Measurements from ENCODE around the gene EVL. TPM values are rescaled to one million over a fixed set of nuclear protein-coding genes. Genes with fewer than 3 reads are reported as not detected.

The EVL gene
- total and polyA plus RNA-seq, 2 of the 8 experiments (the other 6 are each of a cell fraction or from before 2014, with no cell fraction given) = 30.7 to 64.6 TPM

DNA sequence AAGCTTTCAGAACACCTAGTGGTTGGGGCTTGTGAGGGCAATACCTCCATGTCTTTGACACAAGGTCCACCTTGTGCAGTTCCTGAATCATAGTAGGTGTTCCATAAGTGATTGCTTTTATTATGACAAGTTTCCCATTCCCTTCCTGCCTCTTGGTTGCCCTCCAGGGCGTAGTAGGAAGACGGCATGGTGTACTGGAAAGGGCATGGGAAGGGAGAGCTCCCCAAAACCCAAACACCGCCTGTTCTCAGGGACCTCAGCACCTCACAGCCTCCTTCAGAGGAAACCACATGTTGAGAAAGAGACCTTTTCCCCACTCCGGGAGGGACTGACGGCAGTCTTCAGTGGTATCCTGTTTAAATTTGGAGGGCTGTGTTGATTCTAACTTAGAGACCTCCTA, 21.1 kb downstream of the EVL start:
- no peak for DNase-seq (ENCODE audit: low read depth in 1 of 2, low spot score in 2 of 2)
- Histone ChIP-seq H2BK5ac (ENCODE audit: low read depth, low read length) (no peak overlapping the region), H3K56ac (replicated peaks; ENCODE audit: insufficient read length, low read depth, low read length) (no peak overlapping the region), H3K27me3 (replicated peaks in 1 of 4; ENCODE audit: control insufficient read depth in 3 of 4, extremely low read depth in 1 of 4, insufficient read depth in 3 of 4, low read length in 3 of 4) (no peaks in the 10 kb centered on the region; a peak in 1 of 7 replicates), H4K5ac (ENCODE audit: insufficient read length, low read depth, low read length) (no peak overlapping the region), H3K23ac (ENCODE audit: insufficient read length) (no peak overlapping the region), H3K4ac (replicated peaks; ENCODE audit: insufficient read length, low read depth, low read length) (no peak overlapping the region), H4K8ac (ENCODE audit: extremely low read depth, insufficient read depth, low read length) (no peak overlapping the region), H3K4me2 (ENCODE audit: insufficient read depth in 1 of 2, low read depth in 2 of 2, low read length in 2 of 2) (no peak overlapping the region), H4K20me1 (replicated peaks in 1 of 2; ENCODE audit: control insufficient read depth in 1 of 2, insufficient read depth in 2 of 2, low read length in 2 of 2) (no peaks in the 10 kb centered on the region), H3K9me3 (ENCODE audit: insufficient read depth in 2 of 2, low read depth in 1 of 2, low read length in 1 of 2) (no peaks in the 10 kb centered on the region), H3K27ac (ENCODE audit: low read depth, low read length) (no peak overlapping the region), H2BK12ac (ENCODE audit: low read depth, low read length) (no peak overlapping the region), H2AFZ (ENCODE audit: low read length) (no peak overlapping the region), H3K79me1 (ENCODE audit: low read depth, low read length) (no peaks in the 10 kb centered on the region), H2BK20ac (ENCODE audit: low read length) (no peak overlapping the region), H3K4me3 (ENCODE audit: extremely low read depth in 1 of 4, insufficient read depth in 2 of 4, low read depth in 3 of 4, low read length in 4 of 4) (no peak overlapping the region), H3K23me2 (ENCODE audit: low read depth, low read length) (no peaks in the 10 kb centered on the region), H3K9ac (replicated peaks in 1 of 4; ENCODE audit: extremely low read depth in 1 of 4, low read depth in 3 of 4, low read length in 3 of 4) (no peak overlapping the region), H2BK120ac (replicated peaks; ENCODE audit: low read depth, low read length) (no peak overlapping the region), H3K36me3 (ENCODE audit: control insufficient read depth in 2 of 4, insufficient read depth in 4 of 4, low read length in 3 of 4) (no peaks in the 10 kb centered on the region), H3K79me2 (ENCODE audit: control insufficient read depth in 1 of 2, insufficient read depth in 2 of 2, low read length in 2 of 2) (no peaks in the 10 kb centered on the region), H2AK5ac (ENCODE audit: low read depth, low read length) (no peak overlapping the region), H3K18ac (ENCODE audit: extremely low read depth, low read length) (no peak overlapping the region), H4K91ac (replicated peaks; ENCODE audit: insufficient read length, low read length) (no peak overlapping the region), H2BK15ac (ENCODE audit: low read length) (no peak overlapping the region), H3K4me1 (replicated peaks in 1 of 4; ENCODE audit: control insufficient read depth in 3 of 4, insufficient read depth in 4 of 4, low read length in 3 of 4) (no peaks in the 10 kb centered on the region), H3K14ac (ENCODE audit: insufficient read length) (no peak overlapping the region)
- TF ChIP-seq, protein P1, sequence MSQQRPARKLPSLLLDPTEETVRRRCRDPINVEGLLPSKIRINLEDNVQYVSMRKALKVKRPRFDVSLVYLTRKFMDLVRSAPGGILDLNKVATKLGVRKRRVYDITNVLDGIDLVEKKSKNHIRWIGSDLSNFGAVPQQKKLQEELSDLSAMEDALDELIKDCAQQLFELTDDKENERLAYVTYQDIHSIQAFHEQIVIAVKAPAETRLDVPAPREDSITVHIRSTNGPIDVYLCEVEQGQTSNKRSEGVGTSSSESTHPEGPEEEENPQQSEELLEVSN (IDR thresholded peaks at IDR 0.05) = no peak
- TF ChIP-seq EGR1 (IDR thresholded peaks at IDR 0.05; ENCODE audit: borderline replicate concordance, low read depth, low read length) (no peak), ZNF274 (IDR thresholded peaks at IDR 0.05; ENCODE audit: borderline replicate concordance, extremely low read depth, low read length) (no peak), SIRT6 (IDR thresholded peaks at IDR 0.05; ENCODE audit: low read length) (no peak), SP1 (IDR thresholded peaks at IDR 0.05; ENCODE audit: low read depth, low read length) (no peak), TEAD4 (IDR thresholded peaks at IDR 0.05; ENCODE audit: low read depth, low read length) (no peak)
- WGBS, 2 experiments (ENCODE audit: extremely low coverage in 1 of 2, insufficient coverage in 1 of 2, insufficient read length in 1 of 2, insufficient replicate concordance in 2 of 2, low coverage in 1 of 2, low lambda C conversion rate in 2 of 2, missing lambda C conversion rate in 1 of 2) = 92% methylated on average over 5 of the region's 5 CpGs; no CpG with 5 or more reads in 1 of the 2 experiments
- POLR2A ChIA-PET (ENCODE audit: partially characterized antibody) = no interaction called here
- no peak for FAIRE-seq
- CTCF ChIA-PET (ENCODE audit: partially characterized antibody) = interaction anchor here (0.8 to 24.3 kb wide), 4 partner anchors 11 to 104 kb away, joined by 3 to 240 read pairs (median 4); no protein-coding TSS in a partner anchor

Measured in H1 (cell line).